Measurements from ENCODE around the gene LRRC26. TPM values are rescaled to one million over a fixed set of nuclear protein-coding genes. Genes with fewer than 3 reads are reported as not detected.

The LRRC26 gene
- total RNA-seq, 1 experiment from 2014 or later, result 2.1 TPM

- TF ChIP-seq, protein P1, sequence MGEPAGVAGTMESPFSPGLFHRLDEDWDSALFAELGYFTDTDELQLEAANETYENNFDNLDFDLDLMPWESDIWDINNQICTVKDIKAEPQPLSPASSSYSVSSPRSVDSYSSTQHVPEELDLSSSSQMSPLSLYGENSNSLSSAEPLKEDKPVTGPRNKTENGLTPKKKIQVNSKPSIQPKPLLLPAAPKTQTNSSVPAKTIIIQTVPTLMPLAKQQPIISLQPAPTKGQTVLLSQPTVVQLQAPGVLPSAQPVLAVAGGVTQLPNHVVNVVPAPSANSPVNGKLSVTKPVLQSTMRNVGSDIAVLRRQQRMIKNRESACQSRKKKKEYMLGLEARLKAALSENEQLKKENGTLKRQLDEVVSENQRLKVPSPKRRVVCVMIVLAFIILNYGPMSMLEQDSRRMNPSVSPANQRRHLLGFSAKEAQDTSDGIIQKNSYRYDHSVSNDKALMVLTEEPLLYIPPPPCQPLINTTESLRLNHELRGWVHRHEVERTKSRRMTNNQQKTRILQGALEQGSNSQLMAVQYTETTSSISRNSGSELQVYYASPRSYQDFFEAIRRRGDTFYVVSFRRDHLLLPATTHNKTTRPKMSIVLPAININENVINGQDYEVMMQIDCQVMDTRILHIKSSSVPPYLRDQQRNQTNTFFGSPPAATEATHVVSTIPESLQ (CRISPR knock-in tag; IDR thresholded peaks at IDR 0.05), result no peak
- TF ChIP-seq MLX (CRISPR knock-in tag; IDR thresholded peaks at IDR 0.05), result no peak
- TF ChIP-seq, protein P2, sequence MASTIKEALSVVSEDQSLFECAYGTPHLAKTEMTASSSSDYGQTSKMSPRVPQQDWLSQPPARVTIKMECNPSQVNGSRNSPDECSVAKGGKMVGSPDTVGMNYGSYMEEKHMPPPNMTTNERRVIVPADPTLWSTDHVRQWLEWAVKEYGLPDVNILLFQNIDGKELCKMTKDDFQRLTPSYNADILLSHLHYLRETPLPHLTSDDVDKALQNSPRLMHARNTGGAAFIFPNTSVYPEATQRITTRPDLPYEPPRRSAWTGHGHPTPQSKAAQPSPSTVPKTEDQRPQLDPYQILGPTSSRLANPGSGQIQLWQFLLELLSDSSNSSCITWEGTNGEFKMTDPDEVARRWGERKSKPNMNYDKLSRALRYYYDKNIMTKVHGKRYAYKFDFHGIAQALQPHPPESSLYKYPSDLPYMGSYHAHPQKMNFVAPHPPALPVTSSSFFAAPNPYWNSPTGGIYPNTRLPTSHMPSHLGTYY (CRISPR knock-in tag; IDR thresholded peaks at IDR 0.05), result no peak
- no peak for TF ChIP-seq SP1 (CRISPR knock-in tag; conservative IDR thresholded peaks at IDR 0.05)
- TF ChIP-seq CTCF (IDR thresholded peaks at IDR 0.05), result no peak
- TF ChIP-seq MYBL2 (CRISPR knock-in tag; IDR thresholded peaks at IDR 0.05), result no peak
- TF ChIP-seq CREM (CRISPR knock-in tag; IDR thresholded peaks at IDR 0.05), result no peak
- no peak for TF ChIP-seq AFF4 (CRISPR knock-in tag; IDR thresholded peaks at IDR 0.05; ENCODE audit: borderline replicate concordance)
Measured at GRCh38 chr9:137178939-137179630, 9.2 kb upstream of the LRRC26 start (continued).

DNA sequence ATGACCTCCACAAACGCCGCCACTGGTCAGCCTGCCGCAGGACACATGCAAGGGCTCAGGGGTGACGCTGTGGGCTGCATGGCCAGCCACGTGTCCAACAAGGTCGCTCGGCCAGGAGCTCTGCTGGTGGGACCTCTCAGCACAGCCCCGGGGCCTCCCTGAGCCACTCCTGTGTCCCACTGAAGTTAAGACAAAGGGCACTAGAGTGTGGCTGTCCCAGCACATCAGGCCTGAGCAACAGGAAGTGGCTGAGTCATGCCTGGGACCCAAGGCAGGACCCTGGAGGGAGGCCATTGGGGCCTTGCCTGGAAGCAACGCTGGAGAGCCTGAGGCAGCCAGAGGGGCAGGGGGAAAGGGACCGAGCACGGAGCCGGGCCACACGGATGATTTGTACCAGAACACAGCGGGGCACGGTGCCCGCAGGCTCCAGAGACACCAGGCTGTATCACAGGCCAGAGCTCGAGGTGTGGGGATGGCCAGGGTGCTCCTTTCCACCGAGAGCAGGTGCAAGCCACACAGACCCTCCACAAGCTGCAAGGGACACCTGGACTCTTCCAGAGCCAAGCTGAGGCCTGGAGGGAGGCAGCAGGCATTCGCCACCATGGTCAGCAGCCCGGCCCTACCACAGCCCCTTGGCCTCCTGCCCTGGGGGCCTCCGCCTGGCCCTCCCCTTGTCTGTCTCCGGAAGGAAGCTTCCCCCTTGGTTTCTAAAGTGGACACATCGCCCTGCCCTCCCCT, 8.5 kb upstream of the LRRC26 start:
- peaks cover 5% of the 10 kb centered on the region for H3K36me3 Mint-ChIP-seq
- no peak for TF ChIP-seq ZNF317 (CRISPR knock-in tag; IDR thresholded peaks at IDR 0.05; ENCODE audit: borderline replicate concordance, low read depth)
- H3K27ac Mint-ChIP-seq, result no peak overlapping the region
- ChIA-PET POLR2A (no interaction called here), CTCF (interaction anchor here (1.0 to 2.0 kb wide), 3 partner anchors 9 to 115 kb away, joined by 3 to 8 read pairs (median 4); partner anchors contain the start of gene LRRC26)
- ATAC-seq (no peak), DNase-seq (ENCODE audit: low spot score) (no peak)
- H3K4me1 Mint-ChIP-seq, result no peaks in the 10 kb centered on the region
- H3K9me3 Mint-ChIP-seq, result no peaks in the 10 kb centered on the region
- H3K27me3 Mint-ChIP-seq (ENCODE audit: low read depth), result no peaks in the 10 kb centered on the region; the same call in 1 of the 2 replicates
- no peak overlapping the region for H3K4me3 Mint-ChIP-seq
